GM18526 (cell line): Measurements from ENCODE around the gene ITPKC.

Experiments
- POLR2A ChIP-seq: IDR thresholded peaks from 3 replicates; pipeline ENCODE4 v1.6.1; 2011; ENCODE audit not compliant: insufficient read length; ENCODE audit errors: extremely low read depth

The ITPKC gene

DNA sequence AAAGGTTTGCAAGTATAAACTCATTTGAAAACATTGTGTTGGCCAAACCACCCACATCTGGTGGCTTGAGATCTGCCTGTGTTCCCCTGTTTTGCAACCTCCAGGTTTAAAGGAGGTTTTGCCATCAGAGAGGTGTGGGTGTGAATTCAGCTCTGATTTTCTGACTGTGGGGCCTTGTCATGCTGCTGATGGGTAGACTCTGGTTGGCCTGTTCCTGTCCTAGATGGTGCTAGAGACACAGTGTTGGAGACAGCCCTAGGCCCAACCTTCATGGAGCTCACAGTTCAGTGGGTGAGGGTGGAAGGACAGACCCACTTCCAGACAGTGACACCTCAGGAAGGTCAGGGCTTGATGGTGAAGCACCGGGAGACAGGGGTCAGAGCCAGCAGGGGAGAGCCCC lies 68.6 kb downstream of the ITPKC start:
- TF ChIP-seq POLR2A: no peak

DNA sequence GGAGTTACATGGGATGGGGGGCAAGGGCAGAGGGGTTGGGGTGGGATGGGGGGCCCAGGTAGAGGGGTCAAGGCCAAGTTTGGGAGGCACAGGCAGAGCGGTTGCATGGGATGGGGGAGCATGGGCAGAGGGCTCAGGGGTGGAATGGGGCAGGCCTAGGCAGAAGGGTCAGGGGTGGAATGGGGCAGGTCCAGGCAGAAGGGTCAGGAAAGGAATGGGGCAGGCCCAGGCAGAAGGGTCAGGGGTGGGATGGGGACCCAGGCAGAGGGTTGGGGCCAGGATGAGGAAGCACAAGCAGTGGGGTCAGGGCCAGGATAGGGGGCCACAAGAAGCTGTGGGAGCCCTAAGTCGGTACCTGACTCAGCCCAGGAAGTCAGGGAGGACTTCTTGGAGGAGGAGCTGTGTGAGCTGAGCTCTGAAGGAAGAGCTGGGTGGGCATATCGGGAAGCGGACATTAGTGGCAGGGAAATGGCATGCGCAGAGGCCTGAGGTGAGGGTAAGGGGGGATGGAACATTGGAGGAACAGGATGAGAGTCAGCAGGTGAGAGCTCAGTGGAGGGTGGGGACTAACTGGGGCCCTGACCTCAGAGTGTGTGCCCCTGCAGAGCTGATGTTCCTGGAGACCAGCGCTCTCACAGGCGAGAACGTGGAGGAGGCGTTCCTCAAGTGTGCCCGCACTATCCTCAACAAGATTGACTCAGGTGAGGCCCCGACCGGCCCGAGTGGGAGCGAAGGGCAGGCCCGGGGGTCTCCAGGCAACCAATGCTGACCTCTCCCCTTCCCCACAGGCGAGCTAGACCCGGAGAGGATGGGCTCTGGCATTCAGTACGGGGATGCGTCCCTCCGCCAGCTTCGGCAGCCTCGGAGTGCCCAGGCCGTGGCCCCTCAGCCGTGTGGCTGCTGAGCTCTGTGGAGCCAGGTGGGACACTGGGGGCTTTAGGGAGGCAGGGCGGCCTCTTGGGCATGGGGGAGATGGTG lies 69.4 kb downstream of the ITPKC start:
- no peak for TF ChIP-seq POLR2A
